Muscle of arm (tissue), 12 donors: Measurements from ENCODE around the gene ZNF362. TPM values are rescaled to one million over a fixed set of nuclear protein-coding genes. Genes with fewer than 3 reads are reported as not detected.
"Not testable (repeated sequence)": the region's sequence is repeated elsewhere in the genome, so short reads cannot be mapped to it uniquely, and the experiment has no call there.

Source experiments
- DNase-seq: peaks from one replicate; pipeline ENCODE4 v3.0.0-alpha.2; 2013
- polyA plus RNA-seq, 12 donors: library from polyadenylated mRNA; unstranded; fragments of 120-200 nt; gene quantifications; one replicate each; pipeline ENCODE4 v1.2.1, GENCODE V29; 2013; ENCODE audit not compliant: insufficient read length in 12 of 12

Gene ZNF362
- polyA plus RNA-seq, 12 donors = 27.4 to 74.5 (median 33.1) TPM; not detected in 1

- DNase-seq = no peak
Measured at GRCh38 chr1:33305816-33306652, 49.7 kb downstream of the ZNF362 start.

- DNase-seq = peak; percentile 46
Measured at GRCh38 chr1:33306653-33307493, 50.6 kb downstream of the ZNF362 start.

- no peak for DNase-seq
Measured at GRCh38 chr1:33307494-33307864, 51.2 kb downstream of the ZNF362 start.

GRCh38 chr1:33309351-33309750, 53.1 kb downstream of the ZNF362 start:
- not testable (repeated sequence) for DNase-seq

GRCh38 chr1:33310702-33311101, 54.4 kb downstream of the ZNF362 start:
- DNase-seq = no peak

GRCh38 chr1:33311706-33312412, 55.6 kb downstream of the ZNF362 start:
- DNase-seq = no peak

- no peak for DNase-seq
Measured at GRCh38 chr1:33312413-33312749, 56.1 kb downstream of the ZNF362 start.

GRCh38 chr1:33314416-33314815, 58.1 kb downstream of the ZNF362 start:
- no peak for DNase-seq

GRCh38 chr1:33316601-33317000, 60.3 kb downstream of the ZNF362 start:
- DNase-seq = no peak

GRCh38 chr1:33317354-33317753, 61.1 kb downstream of the ZNF362 start:
- DNase-seq = no peak

GRCh38 chr1:33317946-33318345, 61.7 kb downstream of the ZNF362 start:
- DNase-seq = no peak

- DNase-seq = no peak
Measured at GRCh38 chr1:33319186-33319948, 63.1 kb downstream of the ZNF362 start.

GRCh38 chr1:33319949-33320618, 63.8 kb downstream of the ZNF362 start:
- no peak for DNase-seq

- DNase-seq = no peak
Measured at GRCh38 chr1:33320619-33321165, 64.4 kb downstream of the ZNF362 start, which contains the start of gene A3GALT2. Gene A3GALT2 (minus strand): TSS chr1:33321098. CDS start chr1:33321098, 0 bp downstream.

- DNase-seq = no peak
Measured at GRCh38 chr1:33321178-33321577, 64.9 kb downstream of the ZNF362 start.

GRCh38 chr1:33322109-33322508, 65.8 kb downstream of the ZNF362 start:
- no peak for DNase-seq

- no peak for DNase-seq
Measured at GRCh38 chr1:33322870-33323585, 66.7 kb downstream of the ZNF362 start.

GRCh38 chr1:33323663-33324477, 67.6 kb downstream of the ZNF362 start:
- no peak for DNase-seq
